Kidney (tissue), 14 donors: ENCODE measurements around the gene ELFN2. TPM values are rescaled to one million over a fixed set of nuclear protein-coding genes. Genes with fewer than 3 reads are reported as not detected.

Experiments
- DNase-seq, 5 donors: peaks; one replicate each; pipeline ENCODE4 v3.0.0-alpha.2; 2013 to 2020
- FAIRE-seq: peaks from 2 replicates; lab custom pipeline; 2012; peaks lifted over from hg19 to GRCh38; lab: Jason Lieb, UNC
- H3K27ac ChIP-seq, 2 donors: one replicate each; pipeline ENCODE4 v1.7.0; 2013; ENCODE audit warnings: low read depth in 2 of 2, low read length in 2 of 2, inconsistent platforms in 1 of 2
- H3K27me3 ChIP-seq: one replicate; pipeline ENCODE4 v1.7.1; 2013; ENCODE audit warnings: low read length, inconsistent platforms; ENCODE audit not compliant: control insufficient read depth, insufficient read depth
- H3K36me3 ChIP-seq, 3 donors: one replicate each; pipeline versions ENCODE4 v1.7.0 to v1.7.1; 2013; ENCODE audit warnings: low read length in 3 of 3, control low read depth in 1 of 3, inconsistent platforms in 1 of 3; ENCODE audit not compliant: insufficient read depth in 3 of 3, control insufficient read depth in 2 of 3
- H3K4me1 ChIP-seq, 3 donors: one replicate each; pipeline versions ENCODE4 v1.7.0 to v1.7.1; 2013; ENCODE audit warnings: low read length in 3 of 3, inconsistent platforms in 1 of 3, low read depth in 1 of 3; ENCODE audit not compliant: control insufficient read depth in 2 of 3, insufficient read depth in 2 of 3
- H3K4me3 ChIP-seq, 3 donors: one replicate each; pipeline versions ENCODE4 v1.7.0 to v1.8.1; 2013; ENCODE audit warnings: low read length in 3 of 3, control low read depth in 1 of 3, inconsistent platforms in 1 of 3
- H3K9ac ChIP-seq, 3 donors: one replicate each; pipeline versions ENCODE4 v1.7.0 to v1.7.1; 2013; ENCODE audit warnings: low read length in 3 of 3, control low read depth in 1 of 3, inconsistent platforms in 1 of 3
- H3K9me3 ChIP-seq, 3 donors: one replicate each; pipeline versions ENCODE4 v1.7.0 to v1.7.1; 2013; ENCODE audit warnings: low read length in 3 of 3, control low read depth in 1 of 3, inconsistent platforms in 1 of 3; ENCODE audit not compliant: control insufficient read depth in 2 of 3, insufficient read depth in 1 of 3
- intact Hi-C: fragments of 100-400 bp; cut with DNase I; formaldehyde crosslinking; loops from one replicate; pipeline ENCODE4 v1.11.1; 2022
- polyA plus RNA-seq: library from polyadenylated mRNA; stranded (reverse); fragments of 350-450 nt; fragmentation: Illumina TruSeq; extraction: RNeasy Lipid Tissue Mini Kit (QIAGEN cat#74804); gene quantifications from one replicate; pipeline ENCODE4 v1.2.3, GENCODE V29; 2014; ENCODE audit warnings: low read depth, low replicate concordance; ENCODE audit not compliant: insufficient read depth
- total RNA-seq: library from RNA; stranded (reverse); fragmentation: NEBNext Ultra II Directional; extraction: Animal tissue kit (Norgen Biotek cat#: 25700); gene quantifications from one replicate; pipeline ENCODE4 v1.2.1, GENCODE V29; 2021
- TF ChIP-seq, protein P1 (sequence below): IDR thresholded peaks from 3 replicates; pipeline ENCODE4 v1.5.1; 2012; ENCODE audit warnings: mild to moderate bottlenecking, moderate library complexity, borderline replicate concordance; ENCODE audit not compliant: insufficient read depth; ENCODE audit errors: extremely low read depth
- donor health status: control.
- donor health status: control.
- donor health status: control.
- donor health status: control.
- donor health status: control.
- donor health status: DM: yes; HTN: yes; CAD: no.
- donor health status: Normal renal cell carcinoma (clear cell type).

ELFN2 gene
- total and polyA plus RNA-seq, 2 donors from 2014 or later, result 0.19 to 4.6 TPM

DNA sequence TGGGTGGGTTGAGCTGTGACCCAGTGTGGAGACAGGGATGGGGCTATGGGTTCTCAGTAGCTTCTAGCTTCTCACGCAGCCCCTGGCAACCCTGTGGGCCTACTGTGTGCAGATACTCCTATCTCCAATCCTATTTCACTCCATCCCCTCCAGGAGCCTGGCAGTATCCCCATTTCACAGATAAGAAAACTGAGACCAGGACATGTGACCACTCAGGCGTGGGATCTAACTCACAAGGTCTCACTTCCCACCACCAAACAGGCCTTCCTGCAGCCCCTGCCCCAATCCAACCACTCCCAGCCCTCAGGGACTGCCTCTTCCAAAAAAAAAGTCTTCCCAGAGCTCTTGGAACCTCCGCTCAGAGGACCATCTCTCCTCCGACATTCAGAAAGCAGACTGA lies 15.6 kb downstream of the ELFN2 start:
- DNase-seq (no peak), FAIRE-seq (no peak)
- no peak overlapping the region for H3K9ac ChIP-seq
- TF ChIP-seq, protein P1, sequence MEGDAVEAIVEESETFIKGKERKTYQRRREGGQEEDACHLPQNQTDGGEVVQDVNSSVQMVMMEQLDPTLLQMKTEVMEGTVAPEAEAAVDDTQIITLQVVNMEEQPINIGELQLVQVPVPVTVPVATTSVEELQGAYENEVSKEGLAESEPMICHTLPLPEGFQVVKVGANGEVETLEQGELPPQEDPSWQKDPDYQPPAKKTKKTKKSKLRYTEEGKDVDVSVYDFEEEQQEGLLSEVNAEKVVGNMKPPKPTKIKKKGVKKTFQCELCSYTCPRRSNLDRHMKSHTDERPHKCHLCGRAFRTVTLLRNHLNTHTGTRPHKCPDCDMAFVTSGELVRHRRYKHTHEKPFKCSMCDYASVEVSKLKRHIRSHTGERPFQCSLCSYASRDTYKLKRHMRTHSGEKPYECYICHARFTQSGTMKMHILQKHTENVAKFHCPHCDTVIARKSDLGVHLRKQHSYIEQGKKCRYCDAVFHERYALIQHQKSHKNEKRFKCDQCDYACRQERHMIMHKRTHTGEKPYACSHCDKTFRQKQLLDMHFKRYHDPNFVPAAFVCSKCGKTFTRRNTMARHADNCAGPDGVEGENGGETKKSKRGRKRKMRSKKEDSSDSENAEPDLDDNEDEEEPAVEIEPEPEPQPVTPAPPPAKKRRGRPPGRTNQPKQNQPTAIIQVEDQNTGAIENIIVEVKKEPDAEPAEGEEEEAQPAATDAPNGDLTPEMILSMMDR, result no peak
- intact Hi-C loops, result no loop called here
- H3K4me1 ChIP-seq, result no peaks in the 10 kb centered on the region
- H3K27me3 ChIP-seq, result no peaks in the 10 kb centered on the region
- no peaks in the 10 kb centered on the region for H3K36me3 ChIP-seq
- no peak overlapping the region for H3K4me3 ChIP-seq
- H3K9me3 ChIP-seq, result no peaks in the 10 kb centered on the region
- H3K27ac ChIP-seq, result no peak overlapping the region

DNA sequence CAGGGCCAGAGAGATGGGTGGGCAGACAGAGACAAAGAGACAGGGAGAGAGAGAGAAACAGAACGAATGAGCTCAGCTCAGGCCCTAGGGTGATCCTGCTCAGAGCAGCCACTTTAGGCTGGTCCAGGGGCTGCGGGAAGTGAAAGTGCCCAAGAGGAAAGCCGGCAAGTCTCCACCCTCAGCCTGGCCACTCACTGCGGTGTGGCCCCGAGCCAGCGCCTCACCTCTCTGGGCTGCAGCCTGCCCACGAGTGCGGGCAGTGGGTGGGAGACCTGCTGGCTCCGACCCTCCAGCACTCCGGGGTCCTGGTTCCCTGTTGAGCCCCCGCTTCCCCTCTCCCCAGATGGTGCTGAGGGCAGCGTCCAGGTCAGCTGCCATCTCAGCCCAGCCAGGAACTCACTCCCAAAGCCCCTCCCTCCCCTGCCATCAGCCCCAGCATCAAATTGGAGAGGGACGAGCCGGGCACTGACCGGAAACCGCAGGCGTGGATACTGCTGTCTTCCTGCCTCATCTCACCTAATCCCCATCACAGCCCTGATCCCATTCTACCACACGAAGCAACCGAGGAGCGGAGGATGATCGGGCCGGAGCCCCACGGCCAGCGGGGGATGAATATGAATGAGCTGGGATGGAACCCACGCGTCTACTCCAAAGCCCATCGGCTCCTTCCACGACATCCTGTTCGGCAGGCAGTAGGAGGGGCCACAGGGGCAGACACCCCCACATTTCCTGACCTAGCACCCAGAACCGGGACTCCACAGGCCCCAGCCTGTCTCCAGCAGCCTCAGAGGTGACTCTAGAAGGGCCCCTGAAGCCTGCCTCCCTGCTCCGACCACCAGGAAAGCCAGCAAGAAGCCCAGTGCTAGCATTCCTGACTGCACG lies 16.9 kb downstream of the ELFN2 start:
- DNase-seq, result no peak

DNA sequence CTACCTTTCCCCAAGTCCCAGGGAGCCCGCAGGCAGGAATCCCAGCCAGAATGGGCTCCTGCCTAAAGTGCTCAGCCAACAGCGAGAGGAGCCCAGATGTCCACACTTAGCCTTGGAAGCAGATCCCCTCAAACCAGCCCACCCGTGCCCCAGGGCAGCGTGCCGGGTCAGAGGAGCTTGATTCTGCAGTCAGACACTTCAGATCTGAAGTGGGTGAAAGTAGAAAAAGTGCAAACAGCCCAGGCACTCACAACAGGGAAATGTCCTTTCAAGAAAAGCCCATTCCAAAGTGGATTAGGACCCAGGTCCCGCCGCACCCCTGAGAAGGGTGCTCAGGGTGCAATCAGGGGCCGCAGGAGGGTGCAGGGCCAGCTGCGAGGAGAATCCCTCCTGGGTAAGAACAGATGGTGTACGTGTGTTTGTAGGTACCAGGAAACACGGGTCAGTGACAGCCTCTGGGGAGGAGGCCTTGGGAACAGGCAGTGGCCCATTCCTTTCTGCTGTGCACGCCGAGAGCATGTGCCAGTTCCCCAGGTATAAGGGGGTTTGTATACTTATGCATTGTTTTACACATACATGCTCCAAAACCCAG lies 17.7 kb downstream of the ELFN2 start:
- TF ChIP-seq, protein P1, result no peak
- H3K9ac ChIP-seq, result no peak overlapping the region
- H3K36me3 ChIP-seq, result no peaks in the 10 kb centered on the region
- FAIRE-seq (no peak), DNase-seq (no peak)
- H3K9me3 ChIP-seq, result no peaks in the 10 kb centered on the region
- H3K27ac ChIP-seq, result no peak overlapping the region
- intact Hi-C loops, result no loop called here
- no peaks in the 10 kb centered on the region for H3K4me1 ChIP-seq
- no peaks in the 10 kb centered on the region for H3K27me3 ChIP-seq
- H3K4me3 ChIP-seq, result no peak overlapping the region

More for the DNA sequence above, 16.9 kb downstream of the ELFN2 start:
- no peaks in the 10 kb centered on the region for H3K9me3 ChIP-seq
- no peak overlapping the region for H3K27ac ChIP-seq
- no peak for FAIRE-seq
- H3K9ac ChIP-seq, result no peak overlapping the region
- intact Hi-C loops, result no loop called here
- H3K27me3 ChIP-seq, result no peaks in the 10 kb centered on the region
- H3K4me3 ChIP-seq, result no peak overlapping the region
- TF ChIP-seq, protein P1, result no peak
- no peaks in the 10 kb centered on the region for H3K36me3 ChIP-seq
- no peaks in the 10 kb centered on the region for H3K4me1 ChIP-seq
